Pancreas (tissue), 10 donors: Measurements from ENCODE around the gene PMFBP1. TPM values are rescaled to one million over a fixed set of nuclear protein-coding genes. Genes with fewer than 3 reads are reported as not detected.

Source experiments
- ATAC-seq, 4 donors: fragments of 200-7000 bp; cut with Tn5 transposase; one replicate each; pipeline versions ENCODE4 v1.8.0 to v1.9.1; 2020; ENCODE audit warnings: mild to moderate bottlenecking in 4 of 4, moderate library complexity in 4 of 4
- DNase-seq, 6 donors: peaks; one replicate each; pipeline ENCODE4 v3.0.0-alpha.2; 2020
- FAIRE-seq: peaks from 2 replicates; lab custom pipeline; 2012; peaks lifted over from hg19 to GRCh38; lab: Jason Lieb, UNC
- H3K27ac ChIP-seq, 4 donors: fragments of 200-600 bp; sonication (generic); 1 replicate in 3 of 4; 2 replicates in 1 of 4; pipeline versions ENCODE4 v1.5.0 to v1.8.0; 2020
- H3K27me3 ChIP-seq, 4 donors: fragments of 200-600 bp; one replicate each; pipeline ENCODE4 v1.8.0; 2021
- H3K36me3 ChIP-seq, 3 donors: fragments of 200-600 bp; sonication (generic) in 1 of 3; one replicate each; pipeline versions ENCODE4 v1.5.0 to v1.8.0; 2020 to 2021
- H3K4me1 ChIP-seq, 3 donors: fragments of 200-600 bp; one replicate each; pipeline ENCODE4 v1.8.0; 2021
- H3K4me3 ChIP-seq, 4 donors: fragments of 200-600 bp; sonication (generic) in 2 of 4; one replicate each; pipeline versions ENCODE4 v1.5.0 to v1.8.0; 2020 to 2021
- H3K9me3 ChIP-seq, 4 donors: fragments of 200-600 bp; one replicate each; pipeline ENCODE4 v1.8.0; 2021
- WGBS, 2 donors: extraction: QIAGEN DNeasy Blood & Tissue Kit; methylation state at CpG; one replicate each; pipeline ENCODE4 v1.1.7; 2013; 5-methylcytosine and 5-hydroxymethylcytosine counted together
- intact Hi-C, 3 donors: fragments of 100-400 bp; cut with DNase I; formaldehyde crosslinking; loops; one replicate each; pipeline versions ENCODE4 v1.11.1 to v1.14.2; 2022
- polyA plus RNA-seq, 2 donors: library from polyadenylated mRNA; stranded (reverse); fragments of 200-250 nt; gene quantifications; one replicate each; pipeline ENCODE4 v1.2.3, GENCODE V29; 2013
- total RNA-seq, 6 donors: library from RNA; stranded (reverse); fragmentation: NEBNext Ultra II Directional in 4 of 6; extraction: Animal tissue kit (Norgen Biotek cat#: 25700) in 4 of 6; gene quantifications; one replicate each; pipeline versions ENCODE4 v1.2.1 to v1.2.4, GENCODE V29; 2021 to 2023
- TF ChIP-seq, protein P1 (sequence below), 4 donors: fragments of 200-600 bp; sonication (generic) in 3 of 4; IDR thresholded peaks; one replicate each; pipeline versions ENCODE4 v1.5.0 to v1.8.0; 2021; ENCODE audit warnings: antibody characterized with exemption in 4 of 4
- donor health status: healthy with polysubstance abuse.
- donor health status: DM: no; HTN: no; CAD: no; lungs with moderate emphysema.
- donor health status: DM: no; HTN: no; CAD: no.
- donor health status: control.
- donor health status: control.
- donor health status: Bipolar disorder and iron deficiency.
- donor health status: DM: yes; HTN: yes; CAD: no.
- donor health status: DM: no; HTN: no; CAD: no.
- donor health status: DM: no; HTN: no; CAD: no.
- donor health status: DM: yes; HTN: yes; CAD: no.

Gene PMFBP1
- 1 to 10 TPM; 1.8 to 6.6 (median 2.5) TPM for total RNA-seq
- 1 to 10 TPM; 3.1 to 3.7 TPM for polyA plus RNA-seq

- no peaks in the 10 kb centered on the region for H3K27me3 ChIP-seq
- no peak within 1 kb of the TSS for H3K4me3 ChIP-seq
- intact Hi-C loops = no loop called here
- DNase-seq (peak in 1 of 6 donors; percentile 51), FAIRE-seq (no peak), ATAC-seq (peak in 3 of 4 donors; percentile 58 to 88 (median 85))
- H3K9me3 ChIP-seq = no peaks in the 10 kb centered on the region
- no peaks in the 10 kb centered on the region for H3K4me1 ChIP-seq
- H3K36me3 ChIP-seq = no peaks in the 10 kb centered on the region
- no peak within 1 kb of the TSS for H3K27ac ChIP-seq
- TF ChIP-seq, protein P1, sequence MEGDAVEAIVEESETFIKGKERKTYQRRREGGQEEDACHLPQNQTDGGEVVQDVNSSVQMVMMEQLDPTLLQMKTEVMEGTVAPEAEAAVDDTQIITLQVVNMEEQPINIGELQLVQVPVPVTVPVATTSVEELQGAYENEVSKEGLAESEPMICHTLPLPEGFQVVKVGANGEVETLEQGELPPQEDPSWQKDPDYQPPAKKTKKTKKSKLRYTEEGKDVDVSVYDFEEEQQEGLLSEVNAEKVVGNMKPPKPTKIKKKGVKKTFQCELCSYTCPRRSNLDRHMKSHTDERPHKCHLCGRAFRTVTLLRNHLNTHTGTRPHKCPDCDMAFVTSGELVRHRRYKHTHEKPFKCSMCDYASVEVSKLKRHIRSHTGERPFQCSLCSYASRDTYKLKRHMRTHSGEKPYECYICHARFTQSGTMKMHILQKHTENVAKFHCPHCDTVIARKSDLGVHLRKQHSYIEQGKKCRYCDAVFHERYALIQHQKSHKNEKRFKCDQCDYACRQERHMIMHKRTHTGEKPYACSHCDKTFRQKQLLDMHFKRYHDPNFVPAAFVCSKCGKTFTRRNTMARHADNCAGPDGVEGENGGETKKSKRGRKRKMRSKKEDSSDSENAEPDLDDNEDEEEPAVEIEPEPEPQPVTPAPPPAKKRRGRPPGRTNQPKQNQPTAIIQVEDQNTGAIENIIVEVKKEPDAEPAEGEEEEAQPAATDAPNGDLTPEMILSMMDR (IDR thresholded peaks at IDR 0.05) = no peak
- 82 to 84% methylated on average over 11 of the region's 11 CpGs for WGBS, 2 donors
These were observed at the start of gene PMFBP1 for GRCh38 chr16:72172105-72173034. Gene PMFBP1, minus strand, starts transcription at chr16:72172155. Its CDS starts 947 bp downstream, at chr16:72171208.

- Histone ChIP-seq H3K4me1 (peaks cover 0 to 22% (median 10%) of the 10 kb centered on the region in 3 donors), H3K9me3 (no peaks in the 10 kb centered on the region), H3K27me3 (no peaks in the 10 kb centered on the region), H3K27ac (peak overlapping the region in 1 of 4 donors; percentile 15), H3K4me3 (no peak overlapping the region), H3K36me3 (no peaks in the 10 kb centered on the region)
- ATAC-seq (no peak), DNase-seq (no peak), FAIRE-seq (no peak)
- intact Hi-C loops = no loop called here
- TF ChIP-seq, protein P1 (IDR thresholded peaks at IDR 0.05) = no peak
- 54 to 64% methylated on average over 5 of the region's 5 CpGs for WGBS, 2 donors
These were observed 49.7 kb upstream of the PMFBP1 start for GRCh38 chr16:72221630-72222024.

- Histone ChIP-seq H3K27me3 (no peaks in the 10 kb centered on the region), H3K4me3 (no peak overlapping the region), H3K36me3 (no peaks in the 10 kb centered on the region), H3K27ac (peak overlapping the region in 1 of 4 donors; percentile 15), H3K9me3 (no peaks in the 10 kb centered on the region), H3K4me1 (peaks cover 0 to 22% (median 10%) of the 10 kb centered on the region in 3 donors)
- 55 to 63% methylated on average over 10 of the region's 10 CpGs for WGBS, 2 donors
- TF ChIP-seq, protein P1 (IDR thresholded peaks at IDR 0.05) = no peak
- intact Hi-C loops = no loop called here
- FAIRE-seq = no peak
- no peak for ATAC-seq
- no peak for DNase-seq
These were observed 49.1 kb upstream of the PMFBP1 start for GRCh38 chr16:72220875-72221629.

- intact Hi-C loops = no loop called here
- no peaks in the 10 kb centered on the region for H3K36me3 ChIP-seq
- H3K27ac ChIP-seq = no peak overlapping the region
- no peaks in the 10 kb centered on the region for H3K9me3 ChIP-seq
- H3K4me3 ChIP-seq = no peak overlapping the region
- ATAC-seq = no peak
- no peak for DNase-seq
- whole genome bisulfite sequencing, 2 donors = 91% methylated on average over 8 of the region's 8 CpGs
- no peak for FAIRE-seq
- peaks cover 0 to 17% (median 0%) of the 10 kb centered on the region in 3 donors for H3K4me1 ChIP-seq
- TF ChIP-seq, protein P1 (IDR thresholded peaks at IDR 0.05) = no peak
- no peaks in the 10 kb centered on the region for H3K27me3 ChIP-seq
These were observed 47.3 kb upstream of the PMFBP1 start for GRCh38 chr16:72219282-72219681.
